PC-9 (cell line): Measurements from ENCODE around the gene SDK2. TPM values are rescaled to one million over a fixed set of nuclear protein-coding genes. Genes with fewer than 3 reads are reported as not detected.

Experiments
- BruUV-seq: library from RNA; stranded (reverse); fragments of 400-500 nt; replicated peaks from 2 replicates; lab custom pipeline; 2021; lab: Mats Ljungman, UMichigan
- CTCF ChIA-PET: fragments of 300-600 bp; sonication (Branson Sonifier 250); formaldehyde crosslinking; loops from one replicate; lab custom pipeline; 2022; ENCODE audit warnings: antibody characterized with exemption; lab: Charles Lee
- POLR2A ChIA-PET: fragments of 300-600 bp; sonication (Branson Sonifier 250); formaldehyde crosslinking; loops from one replicate; lab custom pipeline; 2022; ENCODE audit warnings: antibody characterized with exemption; ENCODE audit not compliant: unreplicated experiment; lab: Charles Lee
- DNase-seq, 2 experiments: peaks; one replicate each; pipeline versions ENCODE4 v3.0.0 to v3.0.0-alpha.2; 2015 to 2022; ENCODE audit warnings: mixed read lengths in 1 of 2
- H2AFZ ChIP-seq: fragments of 200-600 bp; sonication (generic); 2 replicates; pipeline ENCODE4 v1.8.1; 2017; ENCODE audit warnings: antibody characterized with exemption
- H3F3A ChIP-seq: fragments of 200-600 bp; sonication (generic); 2 replicates; pipeline ENCODE4 v1.8.1; 2017; ENCODE audit warnings: antibody characterized with exemption, mild to moderate bottlenecking, low read depth; ENCODE audit not compliant: insufficient read depth
- H3K27ac ChIP-seq: fragments of 200-600 bp; sonication (generic); 2 replicates; pipeline ENCODE4 v1.6.1; 2016; ENCODE audit warnings: mixed run types
- H3K27me3 ChIP-seq: fragments of 200-600 bp; sonication (generic); 2 replicates; pipeline ENCODE4 v1.6.1; 2016; ENCODE audit warnings: low read depth, mixed run types; ENCODE audit not compliant: insufficient read depth
- H3K36me3 ChIP-seq: fragments of 200-600 bp; sonication (generic); 2 replicates; pipeline ENCODE4 v1.6.1; 2016; ENCODE audit warnings: low read depth, mixed run types
- H3K4me1 ChIP-seq: fragments of 200-600 bp; sonication (generic); replicated peaks from 2 replicates; pipeline ENCODE4 v1.6.1; 2016; ENCODE audit warnings: mixed run types; ENCODE audit not compliant: insufficient read depth
- H3K4me2 ChIP-seq: fragments of 200-600 bp; sonication (generic); 2 replicates; pipeline ENCODE4 v1.6.1; 2017; ENCODE audit warnings: mixed run types
- H3K4me3 ChIP-seq: fragments of 200-600 bp; sonication (generic); 2 replicates; pipeline ENCODE4 v1.6.1; 2016; ENCODE audit warnings: mixed run types
- H3K79me2 ChIP-seq: fragments of 200-600 bp; sonication (generic); 2 replicates; pipeline ENCODE4 v1.6.1; 2017; ENCODE audit warnings: low read depth, mixed run types
- H3K9me2 ChIP-seq: fragments of 200-600 bp; sonication (generic); 2 replicates; pipeline ENCODE4 v1.8.1; 2017; ENCODE audit warnings: mild to moderate bottlenecking; ENCODE audit not compliant: insufficient read depth
- H3K9me3 ChIP-seq: fragments of 200-600 bp; sonication (generic); 2 replicates; pipeline ENCODE4 v1.8.1; 2016; ENCODE audit warnings: low read depth; ENCODE audit not compliant: insufficient read depth
- H4K20me1 ChIP-seq: fragments of 200-600 bp; sonication (generic); 2 replicates; pipeline ENCODE4 v1.8.1; 2017; ENCODE audit not compliant: insufficient read depth
- CTCF ChIP-seq: fragments of 200-600 bp; sonication (generic); conservative IDR thresholded peaks from 2 replicates; pipeline ENCODE4 v1.6.1; 2017; ENCODE audit warnings: mixed run types, antibody characterized with exemption, mild to moderate bottlenecking, moderate library complexity
- EZH2 ChIP-seq: fragments of 200-600 bp; sonication (generic); IDR thresholded peaks from 2 replicates; pipeline ENCODE4 v1.8.0; 2017; ENCODE audit warnings: antibody characterized with exemption, low read depth
- intact Hi-C: fragments of 100-400 bp; cut with micrococcal nuclease; formaldehyde crosslinking; loops from one replicate; pipeline ENCODE4 v1.10.0; 2022; ENCODE audit not compliant: unreplicated experiment
- total RNA-seq: library from RNA; stranded (reverse); gene quantifications from 2 replicates; pipeline ENCODE4 v1.2.3, GENCODE V29; 2021

Gene SDK2
- total RNA-seq, 1 experiment from 2014 or later: 0.04 TPM

GRCh38 chr17:73493956-73494926, 150.0 kb downstream of the SDK2 start:
- H3F3A ChIP-seq: no peaks in the 10 kb centered on the region
- no peaks in the 10 kb centered on the region for H3K4me1 ChIP-seq
- no TSS peak for BruUV-seq
- H3K9me2 ChIP-seq: no peaks in the 10 kb centered on the region
- H3K27ac ChIP-seq: no peak overlapping the region
- H3K79me2 ChIP-seq: no peaks in the 10 kb centered on the region
- no peak for DNase-seq
- H3K27me3 ChIP-seq: peaks cover 98% of the 10 kb centered on the region
- no peak overlapping the region for H3K4me3 ChIP-seq
- no peaks in the 10 kb centered on the region for H3K36me3 ChIP-seq
- POLR2A ChIA-PET: no interaction called here
- no peak overlapping the region for H2AFZ ChIP-seq
- CTCF ChIA-PET: no interaction called here
- no peaks in the 10 kb centered on the region for H3K9me3 ChIP-seq
- TF ChIP-seq CTCF: no peak
- TF ChIP-seq EZH2: no peak
- intact Hi-C loops: no loop called here
- no peak overlapping the region for H3K4me2 ChIP-seq
- H4K20me1 ChIP-seq: no peaks in the 10 kb centered on the region

- no peak overlapping the region for H2AFZ ChIP-seq
- no peaks in the 10 kb centered on the region for H3K4me1 ChIP-seq
- intact Hi-C loops: no loop called here
- no peak for DNase-seq
- H3K27me3 ChIP-seq: peaks cover 98% of the 10 kb centered on the region
- CTCF ChIA-PET: no interaction called here
- TF ChIP-seq CTCF (no peak), EZH2 (no peak)
- no peak overlapping the region for H3K4me3 ChIP-seq
- no peaks in the 10 kb centered on the region for H3F3A ChIP-seq
- no peak overlapping the region for H3K4me2 ChIP-seq
- H4K20me1 ChIP-seq: no peaks in the 10 kb centered on the region
- H3K9me2 ChIP-seq: no peaks in the 10 kb centered on the region
- H3K79me2 ChIP-seq: no peaks in the 10 kb centered on the region
- H3K9me3 ChIP-seq: no peaks in the 10 kb centered on the region
- no peak overlapping the region for H3K27ac ChIP-seq
- POLR2A ChIA-PET: no interaction called here
- no peaks in the 10 kb centered on the region for H3K36me3 ChIP-seq
- no TSS peak for BruUV-seq
Measured at GRCh38 chr17:73492821-73493814, 151.1 kb downstream of the SDK2 start.

GRCh38 chr17:73492125-73492820, 152.0 kb downstream of the SDK2 start:
- POLR2A ChIA-PET: no interaction called here
- CTCF ChIA-PET: no interaction called here
- TF ChIP-seq CTCF: no peak
- no peak for TF ChIP-seq EZH2
- intact Hi-C loops: no loop called here
- Histone ChIP-seq H3K79me2 (no peaks in the 10 kb centered on the region), H3K4me3 (no peak overlapping the region), H3K4me1 (no peaks in the 10 kb centered on the region), H3K27ac (no peak overlapping the region), H3K36me3 (no peaks in the 10 kb centered on the region), H3F3A (no peaks in the 10 kb centered on the region), H3K9me2 (no peaks in the 10 kb centered on the region), H2AFZ (no peak overlapping the region), H3K27me3 (peaks cover 98% of the 10 kb centered on the region), H3K9me3 (no peaks in the 10 kb centered on the region), H3K4me2 (no peak overlapping the region), H4K20me1 (no peaks in the 10 kb centered on the region)
- no peak for DNase-seq
- BruUV-seq: no TSS peak
